Brain microvascular endothelial cell (primary cell): ENCODE results near the gene USP9X.

Experiments
- DNase-seq: peaks from one replicate; pipeline ENCODE4 v3.0.0-alpha.2; 2020
- H3K27ac ChIP-seq: fragments of 250-450 bp; sonication (Bioruptor Pico); 2 replicates; pipeline ENCODE4 v1.5.1; 2020; ENCODE audit warnings: mild to moderate bottlenecking, moderate library complexity
- H3K27me3 ChIP-seq: fragments of 250-450 bp; sonication (Bioruptor Pico); replicated peaks from 2 replicates; pipeline ENCODE4 v1.5.1; 2020; ENCODE audit warnings: mild to moderate bottlenecking
- H3K36me3 ChIP-seq: fragments of 250-450 bp; sonication (Bioruptor Pico); replicated peaks from 2 replicates; pipeline ENCODE4 v1.5.1; 2020; ENCODE audit warnings: mild to moderate bottlenecking
- H3K4me3 ChIP-seq: 2 replicates; pipeline ENCODE4 v1.5.1; 2011; ENCODE audit warnings: low read depth, mild to moderate bottlenecking, control low read depth, low read length, moderate library complexity
- CTCF ChIP-seq: IDR thresholded peaks from 2 replicates; pipeline ENCODE4 v1.5.1; 2011; ENCODE audit warnings: low read depth, mild to moderate bottlenecking, moderate library complexity, low read length, control low read depth, inconsistent platforms; ENCODE audit errors: missing control alignments
- in situ Hi-C: cut with HindIII; loops from 2 replicates; pipeline ENCODE4 v1.10.0; 2017; ENCODE audit warnings: low sequenced_read_pairs, low pct_ligation_motif_present

USP9X gene

GRCh38 chrX:41082783-41083182 is 2.5 kb upstream of the USP9X start:
- H3K27ac ChIP-seq, result no peak overlapping the region
- H3K27me3 ChIP-seq, result no peaks in the 10 kb centered on the region
- DNase-seq, result no peak
- no peak overlapping the region for H3K4me3 ChIP-seq
- no peak for TF ChIP-seq CTCF
- in situ Hi-C loops, result no loop called here
- no peaks in the 10 kb centered on the region for H3K36me3 ChIP-seq

DNA sequence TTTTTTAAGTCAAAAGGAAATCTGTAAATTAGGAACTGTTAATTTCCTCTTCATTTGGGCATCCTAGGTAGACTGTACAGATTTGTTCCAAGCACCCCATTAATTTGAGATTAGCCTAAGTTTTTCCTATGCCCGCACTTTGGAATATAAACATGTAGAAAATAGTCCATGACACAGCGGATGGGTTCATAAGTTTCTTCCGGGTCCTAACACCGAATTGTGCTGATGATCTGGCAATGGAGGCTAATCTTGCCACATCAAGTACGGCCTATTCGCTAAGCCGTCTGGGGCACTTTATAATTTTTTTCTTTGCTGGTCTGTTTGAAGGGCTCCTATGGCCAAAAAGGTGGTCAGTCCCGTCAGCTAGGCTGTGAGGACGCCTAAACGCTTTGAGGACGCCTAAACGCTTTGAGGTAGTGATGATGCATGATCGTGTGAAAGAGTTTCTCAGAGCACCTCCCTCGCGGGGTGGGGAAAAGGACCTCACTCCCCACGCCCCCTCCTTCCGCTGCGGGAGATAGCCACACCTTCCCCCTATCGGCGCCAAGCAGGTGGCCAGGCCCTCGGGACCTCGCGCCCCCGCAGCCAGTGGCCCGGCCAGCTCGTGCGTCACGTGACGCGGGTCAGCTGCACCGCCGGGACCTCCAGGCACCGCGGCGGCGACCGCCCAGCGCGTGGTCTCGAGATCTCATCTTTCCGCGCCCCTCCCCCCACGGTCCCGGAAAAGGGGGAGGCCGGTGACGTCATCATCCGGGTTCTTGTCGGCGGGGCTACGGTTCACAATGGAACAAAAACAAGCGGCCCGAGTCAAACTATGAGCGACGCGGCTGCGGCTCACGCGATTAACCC is 977 bp upstream of the USP9X start:
- Histone ChIP-seq H3K27ac (peak overlapping the region; percentile 100), H3K4me3 (peak overlapping the region; percentile 93), H3K36me3 (no peaks in the 10 kb centered on the region), H3K27me3 (no peaks in the 10 kb centered on the region)
- TF ChIP-seq CTCF, result no peak
- DNase-seq, result peak; percentile 96
- in situ Hi-C loops, result no loop called here

DNA sequence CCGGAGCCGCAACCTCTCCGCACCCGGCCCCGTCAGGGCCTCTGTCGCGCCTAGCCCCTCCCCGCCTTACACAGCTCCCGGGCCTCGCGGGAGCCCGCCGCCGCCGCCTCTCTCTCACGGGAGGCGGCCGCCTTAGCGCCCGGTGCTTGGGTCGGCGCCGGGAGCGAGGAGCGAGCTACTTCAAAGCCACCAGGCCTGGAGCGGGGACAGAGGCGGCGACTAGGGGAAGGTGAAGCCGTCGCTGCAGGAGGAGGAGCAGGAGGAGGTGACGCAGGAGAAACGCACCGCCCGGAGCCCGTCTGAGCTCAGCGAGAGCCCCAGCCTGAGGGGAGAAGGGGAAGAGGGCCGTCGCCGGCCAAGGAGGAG is 250 bp downstream of the USP9X start:
- peak overlapping the region; percentile 93 for H3K4me3 ChIP-seq

DNA sequence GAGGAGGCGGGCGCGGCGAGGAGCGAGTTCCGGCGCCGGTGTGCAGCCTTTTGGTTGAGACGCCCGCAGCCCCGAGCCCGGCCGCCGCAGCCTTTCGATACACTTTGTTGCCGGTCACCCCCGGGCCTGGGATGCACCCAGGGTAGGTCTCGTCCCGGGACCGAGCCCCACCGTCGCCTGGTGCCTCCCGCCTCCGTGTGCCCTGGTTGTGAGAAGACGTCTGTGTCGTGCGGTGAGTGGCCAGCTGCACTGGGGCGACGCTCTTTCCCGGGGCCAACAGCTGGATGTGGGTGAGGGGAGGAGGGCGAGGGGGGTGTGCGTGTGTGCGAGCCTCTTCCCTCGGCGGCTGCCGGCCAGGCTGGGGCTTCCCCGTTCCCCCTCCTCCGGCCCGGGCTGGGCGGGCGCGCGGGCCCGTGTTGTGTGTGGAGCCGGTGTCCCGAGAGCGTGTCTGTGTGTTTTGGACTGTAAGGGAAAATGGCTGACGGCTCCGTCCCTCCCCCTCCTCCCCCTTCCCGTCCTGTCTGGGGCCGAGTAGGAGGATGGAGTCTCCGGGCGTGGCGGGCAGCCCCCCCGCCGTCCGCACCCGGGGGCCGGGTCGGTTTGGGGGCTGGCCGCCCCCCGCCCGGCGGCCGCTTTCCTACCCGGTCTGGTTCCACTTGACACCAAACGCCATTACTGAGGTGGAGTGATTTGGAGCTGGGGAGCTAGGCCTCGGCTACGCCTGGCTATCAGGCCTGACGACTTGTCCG is 807 bp downstream of the USP9X start:
- TF ChIP-seq CTCF, result no peak
- H3K27ac ChIP-seq, result peak overlapping the region; percentile 100
- in situ Hi-C loops, result no loop called here
- H3K27me3 ChIP-seq, result no peaks in the 10 kb centered on the region
- H3K36me3 ChIP-seq, result no peaks in the 10 kb centered on the region
- H3K4me3 ChIP-seq, result peak overlapping the region; percentile 93
- peak; percentile 44 for DNase-seq

More for the DNA sequence above, 250 bp downstream of the USP9X start:
- H3K27me3 ChIP-seq, result no peaks in the 10 kb centered on the region
- H3K36me3 ChIP-seq, result no peaks in the 10 kb centered on the region
- no peak for TF ChIP-seq CTCF
- in situ Hi-C loops, result no loop called here
- peak; percentile 40 for DNase-seq
- peak overlapping the region; percentile 100 for H3K27ac ChIP-seq

DNA sequence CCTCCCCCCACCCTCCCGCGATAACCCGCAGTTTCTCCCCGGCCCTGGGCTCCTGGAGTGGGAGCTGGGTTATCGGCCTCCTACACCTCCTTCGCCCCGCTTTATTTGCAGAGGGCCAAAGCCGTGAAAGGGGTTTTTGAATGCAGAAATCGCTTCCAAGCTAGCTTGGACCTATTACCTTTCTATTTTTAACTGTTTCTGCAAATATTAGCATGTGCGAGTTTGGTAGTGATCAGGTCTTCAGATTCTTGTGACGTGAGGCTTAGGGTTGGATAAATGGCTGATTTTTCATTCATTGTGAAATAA is 1.3 kb downstream of the USP9X start:
- no peak for DNase-seq
- no peak for TF ChIP-seq CTCF
- Histone ChIP-seq H3K27me3 (no peaks in the 10 kb centered on the region), H3K36me3 (no peaks in the 10 kb centered on the region), H3K4me3 (peak overlapping the region; percentile 93), H3K27ac (peak overlapping the region; percentile 100)
- in situ Hi-C loops, result no loop called here

GRCh38 chrX:41087201-41087600 is 2.0 kb downstream of the USP9X start:
- no peak for TF ChIP-seq CTCF
- Histone ChIP-seq H3K27me3 (no peaks in the 10 kb centered on the region), H3K27ac (peak overlapping the region; percentile 8), H3K4me3 (peak overlapping the region; percentile 93), H3K36me3 (no peaks in the 10 kb centered on the region)
- DNase-seq, result no peak
- in situ Hi-C loops, result no loop called here
